Nephron (organoid): ENCODE data around the gene ZNF33B.
"Not testable (repeated sequence)": the region's sequence is repeated elsewhere in the genome, so short reads cannot be mapped to it uniquely, and the experiment has no call there.

Source experiments
- H3K27ac Mint-ChIP-seq, 3 experiments: 2 replicates each; pipeline ENCODE4 v1.8.0; 2020; ENCODE audit warnings: mixed read lengths in 3 of 3, mild to moderate bottlenecking in 2 of 3, moderate library complexity in 1 of 3
- H3K27me3 Mint-ChIP-seq: 2 replicates; pipeline ENCODE4 v1.8.0; 2021; ENCODE audit warnings: low read depth, mild to moderate bottlenecking, moderate library complexity, mixed read lengths
- H3K36me3 Mint-ChIP-seq: 2 replicates; pipeline ENCODE4 v1.8.0; 2020; ENCODE audit warnings: low read depth, mixed read lengths
- H3K4me1 Mint-ChIP-seq: 2 replicates; pipeline ENCODE4 v1.8.0; 2020; ENCODE audit warnings: mixed read lengths
- H3K4me3 Mint-ChIP-seq, 3 experiments: 2 replicates each; pipeline ENCODE4 v1.8.0; 2020; ENCODE audit warnings: mild to moderate bottlenecking in 3 of 3, mixed read lengths in 3 of 3, moderate library complexity in 2 of 3
- H3K9me3 Mint-ChIP-seq: 2 replicates; pipeline ENCODE4 v1.8.0; 2020; ENCODE audit warnings: mixed read lengths
- CTCF ChIP-seq, 3 experiments: fragments of 200-600 bp; sonication (generic); IDR thresholded peaks; one replicate each; pipeline ENCODE4 v1.5.0; 2021; ENCODE audit warnings: antibody characterized with exemption in 3 of 3; ENCODE audit not compliant: unreplicated experiment in 3 of 3

Gene ZNF33B

GRCh38 chr10:42638055-42638820, at the start of gene ZNF33B:
TSS of gene ZNF33B (minus strand) at chr10:42638570. CDS start at chr10:42636928, 1,642 bp downstream.
- H3K27me3 Mint-ChIP-seq = no peaks in the 10 kb centered on the region
- TF ChIP-seq CTCF (IDR thresholded peaks at IDR 0.05; ENCODE audit: unreplicated experiment in 3 of 3) = no peak
- no peaks in the 10 kb centered on the region for H3K9me3 Mint-ChIP-seq
- peaks cover 11% of the 10 kb centered on the region for H3K4me1 Mint-ChIP-seq
- H3K27ac Mint-ChIP-seq = peak within 1 kb of the TSS; percentile 95 to 96 (median 96)
- peaks cover 18% of the 10 kb centered on the region for H3K36me3 Mint-ChIP-seq
- H3K4me3 Mint-ChIP-seq = peak within 1 kb of the TSS; percentile 88 to 94 (median 91)

GRCh38 chr10:42684517-42684916, 46.1 kb upstream of the ZNF33B start:
- TF ChIP-seq CTCF (IDR thresholded peaks at IDR 0.05; ENCODE audit: unreplicated experiment in 3 of 3) = no peak
- Mint-ChIP-seq H3K27ac (no peak overlapping the region), H3K4me3 (no peak overlapping the region), H3K9me3 (peaks cover 13% of the 10 kb centered on the region), H3K36me3 (no peaks in the 10 kb centered on the region), H3K27me3 (peaks cover 3% of the 10 kb centered on the region), H3K4me1 (no peaks in the 10 kb centered on the region)

GRCh38 chr10:42680267-42680666, 41.9 kb upstream of the ZNF33B start:
- Mint-ChIP-seq H3K36me3 (no peaks in the 10 kb centered on the region), H3K4me3 (no peak overlapping the region), H3K9me3 (peaks cover 25% of the 10 kb centered on the region), H3K4me1 (no peaks in the 10 kb centered on the region), H3K27me3 (peaks cover 3% of the 10 kb centered on the region), H3K27ac (no peak overlapping the region)
- TF ChIP-seq CTCF (IDR thresholded peaks at IDR 0.05; ENCODE audit: unreplicated experiment in 3 of 3) = no peak

- H3K27me3 Mint-ChIP-seq, H3K27ac Mint-ChIP-seq, H3K4me1 Mint-ChIP-seq, H3K4me3 Mint-ChIP-seq, H3K36me3 Mint-ChIP-seq: not testable (repeated sequence)
- peaks cover 18% of the 10 kb centered on the region for H3K9me3 Mint-ChIP-seq
Measured at GRCh38 chr10:42665181-42665979, 27.0 kb upstream of the ZNF33B start.

GRCh38 chr10:42654419-42654818, 16.0 kb upstream of the ZNF33B start:
- H3K9me3 Mint-ChIP-seq = peaks cover 2% of the 10 kb centered on the region
- no peaks in the 10 kb centered on the region for H3K27me3 Mint-ChIP-seq
- TF ChIP-seq CTCF (IDR thresholded peaks at IDR 0.05; ENCODE audit: unreplicated experiment in 3 of 3) = no peak
- H3K4me1 Mint-ChIP-seq = no peaks in the 10 kb centered on the region
- no peaks in the 10 kb centered on the region for H3K36me3 Mint-ChIP-seq
- no peak overlapping the region for H3K27ac Mint-ChIP-seq
- H3K4me3 Mint-ChIP-seq = no peak overlapping the region

GRCh38 chr10:42652858-42653257, 14.5 kb upstream of the ZNF33B start:
- no peak for TF ChIP-seq CTCF (IDR thresholded peaks at IDR 0.05; ENCODE audit: unreplicated experiment in 3 of 3)
- H3K4me3 Mint-ChIP-seq = no peak overlapping the region
- H3K27me3 Mint-ChIP-seq = peaks cover under 1% of the 10 kb centered on the region
- H3K4me1 Mint-ChIP-seq = no peaks in the 10 kb centered on the region
- H3K36me3 Mint-ChIP-seq = no peaks in the 10 kb centered on the region
- peak overlapping the region in 2 of 3 experiments; percentile 59 to 75 for H3K27ac Mint-ChIP-seq
- H3K9me3 Mint-ChIP-seq = peaks cover 2% of the 10 kb centered on the region
